HepG2 (cell line): ENCODE data around the gene PGGT1B. TPM values are rescaled to one million over a fixed set of nuclear protein-coding genes. Genes with fewer than 3 reads are reported as not detected.
A peak's percentile ranks its signal among the peaks of the same experiment; 100 is the strongest.

ENCODE experiments used
- ARID2 ChIP-seq: sonication (generic); formaldehyde crosslinking; IDR thresholded peaks from 2 replicates; pipeline ENCODE4 v1.8.1; 2022; ENCODE audit warnings: mild to moderate bottlenecking, missing genetic modification reagents, borderline replicate concordance
- ARNT2 ChIP-seq: sonication (generic); formaldehyde crosslinking; IDR thresholded peaks from 2 replicates; pipeline ENCODE4 v1.8.0; 2022; ENCODE audit warnings: mild to moderate bottlenecking, low read depth, missing genetic modification reagents, moderate library complexity
- ATF1 ChIP-seq: IDR thresholded peaks from 2 replicates; pipeline ENCODE4 v1.6.1; 2016; ENCODE audit warnings: mild to moderate bottlenecking, control low read depth
- CBX5 ChIP-seq: sonication (generic); formaldehyde crosslinking; IDR thresholded peaks from 2 replicates; pipeline ENCODE4 v1.4.0; 2020; ENCODE audit warnings: missing genetic modification reagents, borderline replicate concordance
- CHD4 ChIP-seq: fragments of 200-600 bp; sonication (generic); IDR thresholded peaks from 2 replicates; pipeline ENCODE4 v1.7.0; 2017; ENCODE audit warnings: mild to moderate bottlenecking, low read length, borderline replicate concordance
- CREB1 ChIP-seq, 2 experiments: fragments of 450-650 bp in 1 of 2; IDR thresholded peaks; 2 replicates each; pipeline ENCODE4 v1.6.1; 2016 to 2017; ENCODE audit warnings: control low read depth in 1 of 2, mild to moderate bottlenecking in 1 of 2, missing compliant biosample characterization in 1 of 2, missing genetic modification characterization in 1 of 2
- EP300 ChIP-seq, 3 experiments: sonication (generic) in 1 of 3; formaldehyde crosslinking in 1 of 3; IDR thresholded peaks; 2 replicates each; pipeline versions ENCODE4 v1.5.1 to v1.6.1; 2011 to 2020; ENCODE audit warnings: low read depth in 2 of 3, low read length in 2 of 3, borderline replicate concordance in 1 of 3, improper control_type of control experiment in 1 of 3, mild to moderate bottlenecking in 1 of 3, missing genetic modification reagents in 1 of 3, moderate library complexity in 1 of 3
- FOXA3 ChIP-seq: IDR thresholded peaks from 2 replicates; pipeline ENCODE4 v1.6.1; 2016; ENCODE audit warnings: missing genetic modification reagents, missing compliant biosample characterization
- FOXC1 ChIP-seq: sonication (generic); formaldehyde crosslinking; IDR thresholded peaks from 2 replicates; pipeline ENCODE4 v1.8.0; 2022; ENCODE audit warnings: mild to moderate bottlenecking, missing genetic modification reagents, borderline replicate concordance
- FOXO1 ChIP-seq: sonication (generic); formaldehyde crosslinking; IDR thresholded peaks from 2 replicates; pipeline ENCODE4 v1.4.0; 2020; ENCODE audit warnings: missing genetic modification reagents
- HOXA3 ChIP-seq: sonication (generic); formaldehyde crosslinking; IDR thresholded peaks from 2 replicates; pipeline ENCODE4 v1.5.0; 2020; ENCODE audit warnings: missing genetic modification reagents
- HOXA5 ChIP-seq: sonication (generic); formaldehyde crosslinking; IDR thresholded peaks from 2 replicates; pipeline ENCODE4 v1.4.0; 2020; ENCODE audit warnings: missing genetic modification reagents
- IRF2 ChIP-seq: IDR thresholded peaks from 2 replicates; pipeline ENCODE4 v1.6.1; 2018; ENCODE audit warnings: missing genetic modification reagents, missing compliant biosample characterization
- KAT2B ChIP-seq: fragments of 150-350 bp; IDR thresholded peaks from 2 replicates; pipeline ENCODE4 v1.6.1; 2014; ENCODE audit warnings: low read depth, low read length, borderline replicate concordance
- KAT7 ChIP-seq: IDR thresholded peaks from 2 replicates; pipeline ENCODE4 v1.6.1; 2018; ENCODE audit warnings: borderline replicate concordance, missing compliant biosample characterization
- NFATC3 ChIP-seq: sonication (generic); formaldehyde crosslinking; IDR thresholded peaks from 2 replicates; pipeline ENCODE4 v1.5.1; 2020; ENCODE audit warnings: mild to moderate bottlenecking, missing genetic modification reagents
- PHF20 ChIP-seq: sonication (generic); formaldehyde crosslinking; IDR thresholded peaks from 2 replicates; pipeline ENCODE4 v1.5.0; 2020; ENCODE audit warnings: mild to moderate bottlenecking, missing genetic modification reagents
- RAD51 ChIP-seq: fragments of 450-650 bp; IDR thresholded peaks from 2 replicates; pipeline ENCODE4 v1.6.1; 2016; ENCODE audit warnings: borderline replicate concordance
- RFX5 ChIP-seq: IDR thresholded peaks from 2 replicates; pipeline ENCODE4 v1.6.1; 2011; ENCODE audit warnings: low read depth, low read length, improper control_type of control experiment
- RORA ChIP-seq: sonication (generic); formaldehyde crosslinking; IDR thresholded peaks from 2 replicates; pipeline ENCODE4 v1.5.0; 2020; ENCODE audit warnings: mild to moderate bottlenecking, missing genetic modification reagents, moderate library complexity
- SIN3B ChIP-seq: fragments of 150-350 bp; IDR thresholded peaks from 2 replicates; pipeline ENCODE4 v1.6.1; 2014; ENCODE audit warnings: low read length
- SMARCC2 ChIP-seq: fragments of 450-650 bp; IDR thresholded peaks from 2 replicates; pipeline ENCODE4 v1.6.1; 2017; ENCODE audit warnings: antibody characterized with exemption, mild to moderate bottlenecking
- THAP11 ChIP-seq: IDR thresholded peaks from 2 replicates; pipeline ENCODE4 v1.6.1; 2016; ENCODE audit warnings: missing biosample characterization, missing genetic modification reagents
- ZFP62 ChIP-seq: sonication (generic); formaldehyde crosslinking; IDR thresholded peaks from 2 replicates; pipeline ENCODE4 v1.4.0; 2020; ENCODE audit warnings: missing genetic modification reagents
- ZMYM2 ChIP-seq: sonication (generic); formaldehyde crosslinking; IDR thresholded peaks from 2 replicates; pipeline ENCODE4 v1.8.0; 2022; ENCODE audit warnings: mild to moderate bottlenecking, missing genetic modification reagents
- ZNF235 ChIP-seq: sonication (generic); formaldehyde crosslinking; IDR thresholded peaks from 2 replicates; pipeline ENCODE4 v1.8.1; 2023; ENCODE audit warnings: mild to moderate bottlenecking, missing genetic modification reagents, borderline replicate concordance
- ZNF737 ChIP-seq: sonication (generic); formaldehyde crosslinking; IDR thresholded peaks from 2 replicates; pipeline ENCODE4 v1.5.0; 2020; ENCODE audit warnings: missing genetic modification reagents, mild to moderate bottlenecking, borderline replicate concordance
- ZNF850 ChIP-seq: sonication (generic); formaldehyde crosslinking; conservative IDR thresholded peaks from 2 replicates; pipeline ENCODE4 v1.9.0; 2021; ENCODE audit warnings: mild to moderate bottlenecking, missing genetic modification reagents
- polyA plus RNA-seq, 8 experiments: library from polyadenylated mRNA; depleted of rRNA in 3 of 8; stranded (reverse) in 7 of 8; unstranded in 1 of 8; fragments of >200 nt; fragmentation: Illumina TruSeq in 4 of 8; extraction: Trizol in 4 of 8; gene quantifications; 2 replicates each; pipeline versions ENCODE4 v1.2.1 to v1.2.3, GENCODE V29; 2011 to 2016; ENCODE audit warnings: low read depth in 4 of 8, missing spikeins in 1 of 8, mixed read lengths in 1 of 8; ENCODE audit not compliant: insufficient read depth in 1 of 8
- total RNA-seq, 5 experiments: library from RNA; depleted of rRNA; stranded (reverse); fragments of >200 nt; fragmentation: Illumina TruSeq; extraction: Trizol; gene quantifications; 2 replicates each; pipeline ENCODE4 v1.2.3, GENCODE V29; 2016; ENCODE audit warnings: low read depth in 1 of 5
- TF ChIP-seq, protein P1 (sequence below): sonication (generic); formaldehyde crosslinking; IDR thresholded peaks from 2 replicates; pipeline ENCODE4 v1.5.1; 2020; ENCODE audit warnings: mild to moderate bottlenecking, missing genetic modification reagents, moderate library complexity
- TF ChIP-seq, protein P2 (sequence below): sonication (generic); formaldehyde crosslinking; IDR thresholded peaks from 2 replicates; pipeline ENCODE4 v1.5.0; 2020; ENCODE audit warnings: missing genetic modification reagents

The PGGT1B gene
- total and polyA plus RNA-seq, 2 of the 13 experiments (the other 11 are each of a cell fraction or from before 2014, with no cell fraction given) = 2.4 to 42.7 TPM

DNA sequence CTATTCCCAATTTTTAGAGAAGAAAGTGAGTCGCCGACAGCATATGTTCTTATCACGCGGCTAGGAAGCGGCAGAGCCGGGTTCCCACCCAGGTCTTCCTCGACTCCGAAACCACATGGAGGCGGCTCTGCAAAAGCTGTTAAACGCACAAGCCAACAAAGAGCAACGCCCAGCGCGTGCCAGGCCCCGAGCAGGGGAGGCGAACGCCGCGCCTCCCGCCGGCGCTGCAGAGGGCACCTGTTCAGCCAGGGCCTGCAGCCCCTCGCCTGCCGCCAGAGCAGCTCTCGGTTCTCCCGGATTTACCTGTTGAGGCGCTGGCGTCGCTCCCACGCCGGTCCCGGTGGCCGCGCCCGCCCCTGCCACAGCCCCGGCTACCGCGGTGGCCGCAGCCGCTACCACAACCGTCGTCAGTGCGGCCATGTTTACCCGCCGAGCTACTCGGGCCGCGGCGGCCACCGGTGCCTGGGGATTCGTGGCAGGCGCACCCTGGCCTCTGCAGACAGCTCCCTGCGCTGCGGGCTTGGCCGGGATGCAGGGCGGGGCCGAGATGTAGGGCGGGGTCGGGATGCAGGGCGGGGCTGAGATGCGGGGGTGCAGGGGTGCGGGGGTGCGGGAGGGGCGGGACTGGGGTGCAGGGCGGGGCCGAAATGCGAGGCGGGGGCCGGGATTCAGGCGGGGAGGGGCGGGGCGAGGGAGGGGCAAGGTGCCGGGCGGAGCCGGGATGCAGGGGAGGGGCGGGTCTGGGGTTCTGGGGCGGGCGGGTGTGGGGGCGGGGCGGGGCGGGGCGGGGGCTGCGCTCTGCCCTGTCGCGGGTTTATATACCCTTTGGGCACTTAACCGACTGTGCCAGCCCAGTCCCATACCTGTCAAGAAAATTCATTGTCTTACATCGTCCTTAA, 33.7 kb upstream of the PGGT1B start, which contains the start of gene CCDC112 (continued):
- TF ChIP-seq PHF20 (CRISPR knock-in tag) (no peak), HOXA3 (CRISPR knock-in tag) (0 out of 2 replicates have a peak, but pooled peaks have one; percentile 32), FOXA3 (CRISPR knock-in tag) (peak; percentile 39; the same call in 1 of the 2 replicates), RAD51 (no peak), ZNF737 (CRISPR knock-in tag) (no peak), IRF2 (no peak), ZMYM2 (no peak), SMARCC2 (no peak), ARID2 (CRISPR knock-in tag) (no peak; the same call in 1 of the 2 replicates), SIN3B (no peak), CREB1 (IDR thresholded peaks at IDR 0.05) (no peak), CREB1 (CRISPR knock-in tag; IDR thresholded peaks at IDR 0.05) (no peak), ARNT2 (CRISPR knock-in tag) (no peak), RFX5 (no peak), ATF1 (CRISPR knock-in tag) (no peak), HOXA5 (CRISPR knock-in tag) (peak; percentile 53; the same call in 1 of the 2 replicates), RORA (CRISPR knock-in tag) (no peak), FOXC1 (CRISPR knock-in tag) (peak; percentile 70; the same call in 1 of the 2 replicates), KAT2B (no peak), ZFP62 (CRISPR knock-in tag) (no peak), FOXO1 (peak; percentile 64; the same call in 1 of the 2 replicates), NFATC3 (CRISPR knock-in tag) (no peak), EP300 (IDR thresholded peaks at IDR 0.05; ENCODE audit: low read depth in 2 of 2, low read length in 2 of 2) (no peak), EP300 (CRISPR knock-in tag; IDR thresholded peaks at IDR 0.05; ENCODE audit: borderline replicate concordance) (no peak), ZNF235 (CRISPR knock-in tag) (no peak), CHD4 (no peak), KAT7 (CRISPR knock-in tag) (0 out of 2 replicates have a peak, but pooled peaks have one; percentile 60), CBX5 (CRISPR knock-in tag) (no peak), ZNF850 (CRISPR knock-in tag) (no peak), THAP11 (CRISPR knock-in tag) (0 out of 2 replicates have a peak, but pooled peaks have one; percentile 31)
- TF ChIP-seq, protein P1, sequence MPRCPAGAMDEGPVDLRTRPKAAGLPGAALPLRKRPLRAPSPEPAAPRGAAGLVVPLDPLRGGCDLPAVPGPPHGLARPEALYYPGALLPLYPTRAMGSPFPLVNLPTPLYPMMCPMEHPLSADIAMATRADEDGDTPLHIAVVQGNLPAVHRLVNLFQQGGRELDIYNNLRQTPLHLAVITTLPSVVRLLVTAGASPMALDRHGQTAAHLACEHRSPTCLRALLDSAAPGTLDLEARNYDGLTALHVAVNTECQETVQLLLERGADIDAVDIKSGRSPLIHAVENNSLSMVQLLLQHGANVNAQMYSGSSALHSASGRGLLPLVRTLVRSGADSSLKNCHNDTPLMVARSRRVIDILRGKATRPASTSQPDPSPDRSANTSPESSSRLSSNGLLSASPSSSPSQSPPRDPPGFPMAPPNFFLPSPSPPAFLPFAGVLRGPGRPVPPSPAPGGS = 0 out of 2 replicates have a peak, but pooled peaks have one; percentile 56
- TF ChIP-seq, protein P2, sequence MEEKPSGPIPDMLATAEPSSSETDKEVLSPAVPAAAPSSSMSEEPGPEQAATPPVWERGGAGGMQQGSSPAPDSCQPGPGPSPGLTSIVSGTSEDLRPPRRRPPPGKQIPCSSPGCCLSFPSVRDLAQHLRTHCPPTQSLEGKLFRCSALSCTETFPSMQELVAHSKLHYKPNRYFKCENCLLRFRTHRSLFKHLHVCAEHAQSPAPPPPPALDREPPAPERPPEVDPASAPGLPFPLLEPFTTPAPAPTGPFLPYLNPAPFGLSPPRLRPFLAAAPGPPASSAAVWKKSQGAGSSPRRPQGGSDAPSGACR (CRISPR knock-in tag) = 0 out of 2 replicates have a peak, but pooled peaks have one; percentile 54
